Body of pancreas (tissue), 4 donors: ENCODE results near the gene ZNF74.

Experiments used
- POLR2A ChIP-seq, 3 donors: fragments of 450-650 bp; IDR thresholded peaks; one replicate each; pipeline ENCODE4 v1.6.1; 2016; ENCODE audit warnings: antibody characterized with exemption in 3 of 3, mild to moderate bottlenecking in 2 of 3
- TF ChIP-seq, protein P1 (sequence below), 7 experiments: fragments of 450-650 bp in 4 of 7; fragments of 200-600 bp in 3 of 7; sonication (generic) in 3 of 7; IDR thresholded peaks; one replicate each; pipeline ENCODE4 v1.5.1; 2016 to 2019; ENCODE audit warnings: antibody characterized with exemption in 7 of 7

DNA sequence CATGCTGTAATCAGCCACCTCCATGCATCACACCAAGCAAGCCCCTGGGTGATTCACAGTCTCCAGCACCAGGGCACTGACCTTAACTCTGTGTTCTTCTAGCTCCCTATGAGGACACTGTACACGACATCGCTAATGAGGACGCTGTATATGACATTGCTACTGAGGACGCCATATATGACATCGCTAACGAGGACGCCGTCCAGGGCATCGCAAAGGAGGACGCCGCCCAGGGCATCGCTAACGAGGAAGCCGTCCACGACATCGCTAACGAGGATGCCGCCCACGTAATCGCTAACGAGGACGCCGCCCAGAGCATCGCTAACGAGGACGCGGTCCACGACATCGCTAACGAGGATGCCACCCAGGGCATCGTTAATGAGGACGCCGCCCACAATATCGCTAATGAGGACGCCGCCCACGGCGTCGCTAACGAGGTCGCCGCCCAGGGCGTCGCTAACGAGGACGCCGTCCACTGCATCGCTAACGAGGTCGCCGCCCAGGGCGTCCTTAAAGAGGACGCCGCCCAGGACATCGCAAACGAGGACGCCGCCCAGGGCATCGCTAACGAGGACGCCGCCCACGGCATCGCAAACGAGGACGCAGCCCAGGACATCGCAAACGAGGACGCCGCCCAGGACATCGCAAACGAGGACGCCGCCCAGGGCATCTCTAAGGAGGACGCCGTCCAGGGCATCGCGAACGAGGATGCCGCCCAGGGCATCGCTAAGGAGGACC, 39.5 kb upstream of the ZNF74 start:
- TF ChIP-seq POLR2A (IDR thresholded peaks at IDR 0.05), result no peak
- TF ChIP-seq, protein P1, sequence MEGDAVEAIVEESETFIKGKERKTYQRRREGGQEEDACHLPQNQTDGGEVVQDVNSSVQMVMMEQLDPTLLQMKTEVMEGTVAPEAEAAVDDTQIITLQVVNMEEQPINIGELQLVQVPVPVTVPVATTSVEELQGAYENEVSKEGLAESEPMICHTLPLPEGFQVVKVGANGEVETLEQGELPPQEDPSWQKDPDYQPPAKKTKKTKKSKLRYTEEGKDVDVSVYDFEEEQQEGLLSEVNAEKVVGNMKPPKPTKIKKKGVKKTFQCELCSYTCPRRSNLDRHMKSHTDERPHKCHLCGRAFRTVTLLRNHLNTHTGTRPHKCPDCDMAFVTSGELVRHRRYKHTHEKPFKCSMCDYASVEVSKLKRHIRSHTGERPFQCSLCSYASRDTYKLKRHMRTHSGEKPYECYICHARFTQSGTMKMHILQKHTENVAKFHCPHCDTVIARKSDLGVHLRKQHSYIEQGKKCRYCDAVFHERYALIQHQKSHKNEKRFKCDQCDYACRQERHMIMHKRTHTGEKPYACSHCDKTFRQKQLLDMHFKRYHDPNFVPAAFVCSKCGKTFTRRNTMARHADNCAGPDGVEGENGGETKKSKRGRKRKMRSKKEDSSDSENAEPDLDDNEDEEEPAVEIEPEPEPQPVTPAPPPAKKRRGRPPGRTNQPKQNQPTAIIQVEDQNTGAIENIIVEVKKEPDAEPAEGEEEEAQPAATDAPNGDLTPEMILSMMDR (IDR thresholded peaks at IDR 0.05), result no peak
